ENCODE data around the gene ATOSB. TPM values are rescaled to one million over a fixed set of nuclear protein-coding genes. Genes with fewer than 3 reads are reported as not detected.

Gene ATOSB
- total RNA-seq, 1 donor: 22.1 TPM

- peak; percentile 88 for DNase-seq (ENCODE audit: low read depth)
- no peak for TF ChIP-seq CTCF (IDR thresholded peaks at IDR 0.05; ENCODE audit: insufficient read depth, low read length)
- peak overlapping the region; percentile 66 for H3K4me3 ChIP-seq (ENCODE audit: low read depth, low read length)
Observed at GRCh38 chr9:35112257-35113020, 3.2 kb downstream of the ATOSB start.

GRCh38 chr9:35111001-35111933 lies 4.4 kb downstream of the ATOSB start:
- peak overlapping the region; percentile 87 for H3K4me3 ChIP-seq (ENCODE audit: low read depth, low read length)
- DNase-seq (ENCODE audit: low read depth): peak; percentile 99
- TF ChIP-seq CTCF (IDR thresholded peaks at IDR 0.05; ENCODE audit: insufficient read depth, low read length): no peak

- peak overlapping the region; percentile 87 for H3K4me3 ChIP-seq (ENCODE audit: low read depth, low read length)
- TF ChIP-seq CTCF (IDR thresholded peaks at IDR 0.05; ENCODE audit: insufficient read depth, low read length): no peak
- peak; percentile 37 for DNase-seq (ENCODE audit: low read depth)
Observed at GRCh38 chr9:35110327-35110761, 5.3 kb downstream of the ATOSB start.

- H3K4me3 ChIP-seq (ENCODE audit: low read depth, low read length): peak overlapping the region; percentile 6
- no peak for DNase-seq (ENCODE audit: low read depth)
- TF ChIP-seq CTCF (IDR thresholded peaks at IDR 0.05; ENCODE audit: insufficient read depth, low read length): no peak
Observed at GRCh38 chr9:35108946-35109575, 6.6 kb downstream of the ATOSB start.

GRCh38 chr9:35108461-35108860 lies 7.2 kb downstream of the ATOSB start:
- TF ChIP-seq CTCF (IDR thresholded peaks at IDR 0.05; ENCODE audit: insufficient read depth, low read length): no peak
- no peak overlapping the region for H3K4me3 ChIP-seq (ENCODE audit: low read depth, low read length)
- no peak for DNase-seq (ENCODE audit: low read depth)
